Measurements from ENCODE around the gene CNTNAP2.

DNA sequence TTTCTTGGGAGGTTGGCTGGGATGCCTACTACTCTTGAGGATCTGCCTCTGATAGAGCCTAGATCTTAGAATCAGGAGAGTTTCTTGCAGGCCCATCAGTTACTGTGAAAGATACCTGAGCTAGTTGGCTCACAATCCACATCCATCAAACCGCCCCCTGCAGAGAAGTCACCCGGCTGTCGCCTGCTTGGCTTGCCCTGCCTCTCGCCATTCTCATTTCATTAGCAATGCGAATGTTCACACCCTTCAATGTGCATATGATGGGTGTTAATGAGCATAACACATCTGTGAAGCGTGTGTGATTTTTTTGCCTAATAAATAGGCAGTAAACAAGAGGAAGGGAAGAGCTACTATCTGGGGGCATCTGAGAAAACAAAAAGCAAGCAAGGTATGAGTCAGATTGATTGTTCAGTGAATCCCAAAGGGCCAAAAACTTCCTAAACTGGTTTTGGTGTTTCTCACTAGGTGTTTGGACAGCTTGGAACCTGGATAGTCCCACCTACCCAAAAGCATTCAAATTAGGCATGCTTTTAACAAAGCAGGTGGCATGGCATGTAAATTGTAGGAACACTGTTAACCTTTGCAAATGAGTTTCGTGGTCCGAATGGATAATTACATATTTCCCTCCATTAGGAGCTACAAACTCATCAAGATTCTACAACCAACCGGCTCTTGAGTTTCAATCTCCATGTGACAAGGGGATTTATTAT is 2201.7 kb downstream of the CNTNAP2 start:
- no peak for TF ChIP-seq POLR2A (IDR thresholded peaks at IDR 0.05)
- TF ChIP-seq, protein P1, sequence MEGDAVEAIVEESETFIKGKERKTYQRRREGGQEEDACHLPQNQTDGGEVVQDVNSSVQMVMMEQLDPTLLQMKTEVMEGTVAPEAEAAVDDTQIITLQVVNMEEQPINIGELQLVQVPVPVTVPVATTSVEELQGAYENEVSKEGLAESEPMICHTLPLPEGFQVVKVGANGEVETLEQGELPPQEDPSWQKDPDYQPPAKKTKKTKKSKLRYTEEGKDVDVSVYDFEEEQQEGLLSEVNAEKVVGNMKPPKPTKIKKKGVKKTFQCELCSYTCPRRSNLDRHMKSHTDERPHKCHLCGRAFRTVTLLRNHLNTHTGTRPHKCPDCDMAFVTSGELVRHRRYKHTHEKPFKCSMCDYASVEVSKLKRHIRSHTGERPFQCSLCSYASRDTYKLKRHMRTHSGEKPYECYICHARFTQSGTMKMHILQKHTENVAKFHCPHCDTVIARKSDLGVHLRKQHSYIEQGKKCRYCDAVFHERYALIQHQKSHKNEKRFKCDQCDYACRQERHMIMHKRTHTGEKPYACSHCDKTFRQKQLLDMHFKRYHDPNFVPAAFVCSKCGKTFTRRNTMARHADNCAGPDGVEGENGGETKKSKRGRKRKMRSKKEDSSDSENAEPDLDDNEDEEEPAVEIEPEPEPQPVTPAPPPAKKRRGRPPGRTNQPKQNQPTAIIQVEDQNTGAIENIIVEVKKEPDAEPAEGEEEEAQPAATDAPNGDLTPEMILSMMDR (IDR thresholded peaks at IDR 0.05), result no peak
